CD4-positive, alpha-beta T cell treated with Interleukin-6 at 100 ng/mL for 8 hours (primary cell): ENCODE measurements around the gene ABRACL.
"Not testable (repeated sequence)": the region's sequence is repeated elsewhere in the genome, so short reads cannot be mapped to it uniquely, and the experiment has no call there.

Experiments used
- DNase-seq: peaks from one replicate; pipeline ENCODE4 v3.0.0-alpha.2; 2020; ENCODE audit warnings: mixed read lengths, low spot score

ABRACL gene

GRCh38 chr6:139028658-139029469 lies at the start of gene ABRACL:
ABRACL (plus strand) TSS chr6:139028745; CDS start chr6:139034161, 5,416 bp downstream.
- DNase-seq = peak; percentile 81

- no peak for DNase-seq
Observed at GRCh38 chr6:138979365-138979764, 49.2 kb upstream of the ABRACL start.

DNA sequence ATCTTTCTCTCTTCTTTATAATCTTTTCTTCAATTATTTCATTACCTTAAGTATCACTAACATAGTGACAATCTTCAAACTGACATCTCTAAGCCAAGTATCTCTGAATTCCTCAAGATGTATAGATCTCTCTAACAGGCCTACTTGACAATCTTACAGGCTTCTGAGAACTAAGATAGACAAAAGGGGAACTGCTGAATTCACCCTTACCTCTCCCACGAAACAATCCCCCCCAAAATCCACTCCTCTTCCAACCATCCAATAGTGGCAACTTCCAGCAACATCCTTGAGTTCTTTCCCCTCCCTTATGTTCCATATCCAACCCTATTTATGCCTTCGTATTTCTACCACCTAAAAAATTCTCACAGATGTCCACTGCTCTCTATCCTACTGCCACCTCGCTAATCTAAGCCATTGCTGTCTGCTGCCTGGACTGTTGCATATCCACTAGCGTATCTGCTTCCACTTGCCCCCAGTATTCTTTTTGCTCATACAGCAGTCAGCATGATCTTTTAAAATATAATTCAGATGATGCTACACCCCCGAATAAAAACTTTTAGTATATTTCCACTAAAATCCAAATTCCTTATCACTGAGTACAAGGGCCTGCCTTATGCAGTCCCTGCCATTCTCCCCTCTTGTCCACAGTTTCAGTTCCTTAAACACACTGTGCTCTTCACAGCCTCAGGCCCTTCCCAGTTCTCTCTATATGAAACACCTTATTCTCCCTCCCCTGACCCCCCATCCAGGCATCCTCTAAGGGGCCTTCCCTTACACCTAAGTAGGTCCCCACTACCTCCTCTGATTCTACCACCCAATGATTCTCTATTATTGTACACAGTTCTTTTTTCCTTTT lies 48.5 kb upstream of the ABRACL start:
- DNase-seq = no peak

DNA sequence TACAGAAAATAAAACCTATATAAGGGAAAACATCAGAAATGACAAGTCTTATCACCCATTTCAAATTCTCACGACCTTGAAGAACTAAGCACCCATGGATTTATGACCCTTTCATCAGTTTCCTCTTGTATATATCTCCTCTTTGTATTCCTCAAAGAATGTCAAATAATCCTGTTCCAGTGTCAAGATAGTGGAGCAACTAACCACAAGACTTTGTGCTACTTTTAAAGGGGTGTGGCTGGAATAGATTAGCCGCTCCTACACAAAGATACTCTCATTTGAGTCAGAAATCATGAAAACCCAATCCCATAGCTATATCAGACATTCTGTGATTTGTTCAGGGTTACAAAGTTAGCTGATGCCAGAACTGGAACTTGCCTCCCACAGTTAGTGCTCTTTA lies 47.1 kb upstream of the ABRACL start:
- DNase-seq = no peak

- DNase-seq = peak; percentile 5
Observed at GRCh38 chr6:138986578-138986977, 42.0 kb upstream of the ABRACL start.

DNA sequence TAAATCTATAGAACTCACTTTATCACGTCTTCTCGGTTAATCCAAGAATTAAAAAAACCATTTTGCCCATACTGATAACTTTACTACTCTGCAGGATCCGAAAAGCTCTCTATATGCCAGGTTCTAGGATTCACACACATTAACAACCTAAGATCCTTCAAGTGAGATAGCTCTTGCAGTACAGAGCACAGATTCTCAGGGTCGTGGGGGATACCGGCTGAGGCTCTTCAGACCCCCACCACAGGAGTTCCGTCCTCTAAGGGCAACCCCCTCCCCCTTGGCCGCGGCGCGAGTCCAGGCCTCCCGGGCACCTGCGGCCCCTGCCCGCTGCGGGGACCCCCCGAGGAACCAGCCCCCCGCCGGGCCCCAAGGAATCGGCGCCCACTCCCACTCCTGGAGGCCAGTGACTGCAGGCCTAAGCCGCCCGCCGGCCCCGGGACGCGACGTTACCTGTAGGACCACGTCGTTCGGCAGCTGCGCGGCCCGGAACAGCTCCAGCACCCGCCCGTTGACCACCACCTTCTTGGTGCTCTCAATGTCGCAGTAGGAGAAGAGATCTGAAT lies 41.4 kb upstream of the ABRACL start:
- no peak for DNase-seq

DNA sequence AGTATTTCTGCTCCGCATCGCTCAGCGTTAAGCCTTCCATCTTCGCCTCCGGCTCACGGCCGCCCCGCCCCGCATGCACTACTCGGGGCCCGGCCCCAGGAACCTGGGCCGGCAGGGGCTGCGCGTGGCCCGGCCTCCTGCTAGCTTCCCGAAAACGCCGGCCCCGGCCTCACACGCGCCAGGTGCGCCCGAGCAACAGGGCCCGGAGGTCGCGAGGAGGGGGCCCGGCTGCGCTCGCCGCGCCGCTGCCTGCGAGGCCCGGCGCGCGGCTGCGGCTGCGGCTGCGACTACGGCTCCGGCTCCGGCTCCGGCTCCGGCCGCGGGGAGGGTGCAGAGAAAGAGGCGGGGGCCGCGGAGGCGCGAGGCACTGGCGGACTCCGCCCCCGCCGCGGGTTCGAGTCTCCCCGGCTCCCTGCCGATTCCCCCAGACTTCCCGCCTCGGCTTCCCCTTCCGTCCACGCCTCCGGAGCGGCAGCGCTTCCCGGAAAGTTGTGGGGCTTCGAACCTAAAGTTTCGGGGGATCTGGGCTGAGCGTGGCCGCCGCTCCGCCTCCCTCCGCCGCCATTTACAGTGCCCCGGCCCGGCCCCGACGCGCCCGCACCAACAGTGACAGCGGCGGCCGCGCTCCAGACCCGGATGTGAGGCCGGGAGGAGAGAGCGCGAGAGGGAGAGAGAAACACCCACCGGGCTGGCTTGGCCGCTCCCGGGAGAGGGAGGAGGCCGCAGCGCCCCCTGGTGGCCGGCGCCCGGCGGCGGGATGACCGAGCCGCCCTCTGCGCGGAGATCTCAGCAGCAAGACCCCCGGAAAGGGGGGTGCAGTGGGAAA lies 40.7 kb upstream of the ABRACL start, which contains the start of gene REPS1:
REPS1 (minus strand) TSS at position 611 of the 826 bp plus-strand sequence; CDS start at position 40, 571 bp downstream.
- DNase-seq = peak; percentile 87

DNA sequence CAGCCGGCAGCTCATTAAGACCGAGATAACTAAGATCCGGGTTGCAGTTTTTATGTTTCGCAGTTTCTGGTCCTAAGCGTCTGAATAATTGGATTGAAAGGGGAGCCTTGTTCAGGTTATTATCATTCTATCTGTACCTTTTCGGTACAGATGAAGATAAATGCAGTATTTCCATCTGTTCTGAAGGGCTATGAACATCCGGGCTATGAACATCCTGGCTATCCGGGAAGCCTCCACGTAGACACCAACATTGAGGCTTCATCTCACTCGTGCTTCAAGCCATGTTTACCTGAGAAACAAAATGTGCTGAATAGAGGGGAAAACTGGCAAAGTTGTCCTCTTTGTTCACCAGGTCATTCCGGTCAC lies 40.1 kb upstream of the ABRACL start:
- DNase-seq = no peak

DNA sequence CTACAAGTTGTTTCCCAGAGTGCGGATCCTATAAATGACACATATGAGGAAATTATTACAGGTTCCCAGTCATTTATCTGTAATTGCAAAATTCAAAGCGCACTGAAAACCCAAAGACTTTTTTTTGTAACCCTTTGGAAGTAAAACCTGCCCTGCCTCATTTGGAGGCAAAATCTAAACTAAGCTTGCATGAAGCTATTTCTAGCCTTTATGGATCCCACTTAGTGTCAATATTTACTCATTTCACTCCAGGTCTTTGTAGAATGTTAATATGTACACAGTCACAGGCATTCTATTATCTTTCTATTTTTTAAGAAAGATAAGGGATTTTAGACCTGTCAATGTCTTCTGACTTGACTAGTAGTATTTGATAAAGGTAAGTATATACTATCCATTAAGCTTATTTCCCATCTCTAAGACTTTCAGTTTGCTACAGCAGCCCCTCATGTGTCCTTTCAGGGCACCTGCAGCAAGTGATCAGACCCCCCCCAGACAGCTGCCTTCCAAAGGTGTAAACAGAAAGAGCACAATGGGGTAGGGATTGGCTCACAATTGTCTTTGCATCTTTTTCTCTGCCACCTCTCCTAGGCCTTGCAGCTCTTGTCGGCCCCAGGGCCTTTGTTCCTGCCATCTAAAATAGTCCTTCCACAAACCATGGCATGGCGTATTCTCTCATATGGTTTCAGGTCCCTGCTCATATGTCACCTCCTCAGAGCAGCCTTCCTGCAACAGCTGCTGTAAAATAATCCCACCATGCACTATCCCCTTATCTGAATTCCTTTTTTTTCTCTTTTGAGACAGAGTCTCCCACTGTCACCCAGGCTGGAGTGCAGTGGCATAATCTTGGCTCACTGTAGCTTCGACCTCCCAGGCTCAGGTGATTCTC lies 39.2 kb upstream of the ABRACL start:
- no peak for DNase-seq

DNA sequence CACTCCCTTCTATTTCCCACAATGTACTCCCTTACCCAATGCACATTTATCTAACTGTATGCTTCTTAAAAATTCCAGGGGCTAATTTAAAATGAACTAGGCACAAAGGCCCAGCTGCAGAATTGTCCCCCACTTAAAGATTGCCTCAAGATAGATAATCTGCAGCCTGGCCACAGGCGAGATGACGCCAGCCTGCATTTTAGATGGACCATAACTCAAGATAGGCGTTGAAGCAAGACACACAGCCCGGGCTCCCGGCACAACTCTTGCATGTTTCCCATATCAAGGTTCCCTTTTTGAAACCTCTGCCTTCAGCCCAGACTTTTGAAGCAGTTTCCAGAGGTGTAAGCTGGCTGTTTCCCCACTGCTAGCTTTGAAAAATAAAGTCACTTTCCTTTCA lies 37.3 kb upstream of the ABRACL start:
- no peak for DNase-seq

- not testable (repeated sequence) for DNase-seq
Observed at GRCh38 chr6:138992965-138993364, 35.6 kb upstream of the ABRACL start.

GRCh38 chr6:138993410-138993809 lies 35.1 kb upstream of the ABRACL start:
- not testable (repeated sequence) for DNase-seq

DNA sequence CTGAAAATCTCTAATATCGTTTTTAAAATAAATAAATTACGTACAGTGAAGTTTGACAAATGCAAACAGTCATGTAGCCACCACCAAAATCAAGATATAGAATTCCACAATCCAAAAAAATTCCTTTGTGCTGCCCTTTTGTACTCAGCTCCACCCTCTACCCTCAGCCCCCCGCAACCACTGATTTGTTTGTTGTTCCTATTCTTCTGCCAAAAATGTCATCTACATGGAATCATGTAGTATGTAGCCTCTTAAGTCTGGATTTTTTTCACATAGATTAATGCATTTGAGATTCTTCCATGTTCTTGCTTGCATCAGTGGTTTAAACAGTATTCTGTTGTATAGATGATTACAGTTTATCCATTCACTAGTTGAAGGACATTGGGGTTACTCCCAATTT lies 32.0 kb upstream of the ABRACL start:
- DNase-seq = no peak

DNA sequence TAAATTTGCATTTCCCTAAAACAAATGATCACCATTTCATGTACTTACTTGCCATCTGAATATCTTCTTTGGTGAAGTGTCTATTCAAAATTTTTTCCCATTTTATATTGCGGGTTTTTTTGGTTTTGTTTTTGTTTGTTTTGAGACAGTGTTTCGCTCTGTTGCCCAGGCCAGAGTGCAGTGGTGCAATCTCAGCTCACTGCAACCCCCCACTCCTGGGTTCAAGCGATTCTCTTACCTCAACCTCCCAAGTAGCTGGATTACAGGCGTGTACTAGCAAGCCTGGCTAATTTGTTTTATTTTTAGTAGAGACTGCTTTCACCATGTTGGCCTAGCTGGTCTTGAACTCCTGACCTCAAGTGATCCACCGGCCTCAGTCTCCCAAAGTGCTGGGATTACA lies 31.4 kb upstream of the ABRACL start:
- DNase-seq = no peak

- DNase-seq = no peak
Observed at GRCh38 chr6:138999949-139000725, 28.4 kb upstream of the ABRACL start.

- no peak for DNase-seq
Observed at GRCh38 chr6:139003751-139004150, 24.8 kb upstream of the ABRACL start.

- DNase-seq = no peak
Observed at GRCh38 chr6:139006477-139006876, 22.1 kb upstream of the ABRACL start.

DNA sequence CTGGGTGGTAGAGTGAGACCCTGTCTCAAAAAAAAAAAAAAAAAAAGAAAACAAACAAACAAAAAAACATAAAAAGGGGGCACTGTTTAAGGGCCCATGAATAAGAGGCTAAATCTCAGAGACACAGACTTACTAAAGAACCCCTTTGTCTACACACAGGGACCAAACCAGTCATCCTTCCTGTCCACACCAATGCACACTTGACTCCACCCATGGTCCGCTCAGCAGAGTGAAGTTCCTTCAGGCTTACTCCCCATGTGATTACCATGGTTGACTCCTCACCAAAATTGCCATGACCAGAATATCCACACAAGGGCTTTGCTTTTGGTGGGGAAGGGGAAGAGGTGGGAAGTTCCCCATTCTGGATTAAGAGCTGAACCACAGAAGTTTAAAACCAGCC lies 21.1 kb upstream of the ABRACL start:
- DNase-seq = no peak

DNA sequence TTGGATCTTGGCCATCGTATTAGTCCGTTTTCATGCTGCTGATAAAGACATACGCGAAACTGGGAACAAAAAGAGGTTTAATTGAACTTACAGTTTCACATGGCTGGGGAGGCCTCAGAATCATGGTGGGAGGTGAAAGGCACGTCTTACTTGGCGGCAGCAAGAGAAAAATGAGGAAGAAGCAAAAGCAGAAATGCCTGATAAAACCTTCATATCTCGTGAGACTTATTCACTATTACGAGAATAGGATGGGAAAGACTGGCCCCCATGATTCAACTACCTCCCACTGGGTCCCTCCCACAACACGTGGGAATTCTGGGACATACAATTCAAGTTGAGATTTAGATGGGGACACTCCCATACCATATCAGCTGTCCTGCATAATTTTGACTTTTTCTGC lies 20.4 kb upstream of the ABRACL start:
- no peak for DNase-seq

DNA sequence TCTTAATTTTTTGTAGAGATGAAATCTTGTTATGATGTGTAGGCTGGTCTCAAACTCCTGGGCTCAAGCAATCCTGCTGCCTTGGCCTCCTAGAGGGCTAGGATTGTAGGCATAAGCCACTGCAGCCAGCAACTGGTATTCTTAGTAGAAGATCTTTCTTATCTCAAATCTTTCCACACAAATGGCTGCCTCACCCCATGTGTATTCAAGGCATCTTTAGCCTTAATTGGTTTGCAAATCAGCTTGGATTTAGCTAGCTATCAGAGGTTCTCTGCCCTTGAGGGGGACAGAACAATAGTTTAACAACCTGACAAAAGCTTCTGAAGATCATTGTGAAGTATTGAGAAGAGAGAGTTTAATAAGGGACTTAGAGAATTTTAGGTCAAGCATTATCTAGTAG lies 17.9 kb upstream of the ABRACL start:
- no peak for DNase-seq
